Vagina (tissue), 2 donors: Measurements from ENCODE around the gene PFDN1. TPM values are rescaled to one million over a fixed set of nuclear protein-coding genes. Genes with fewer than 3 reads are reported as not detected.

Experiments
- DNase-seq, 2 donors: peaks; one replicate each; pipeline ENCODE4 v3.0.0-alpha.2; 2017; ENCODE audit errors: extremely low spot score in 2 of 2
- H3K27ac ChIP-seq: fragments of 200-600 bp; sonication (generic); one replicate; pipeline ENCODE4 v1.5.1; 2019
- H3K27me3 ChIP-seq: fragments of 200-600 bp; sonication (generic); one replicate; pipeline ENCODE4 v1.5.1; 2019
- H3K36me3 ChIP-seq, 2 donors: fragments of 200-600 bp; sonication (generic); one replicate each; pipeline ENCODE4 v1.5.1; 2017 to 2019
- H3K4me1 ChIP-seq: fragments of 200-600 bp; sonication (generic); one replicate; pipeline ENCODE4 v1.5.1; 2019
- H3K4me3 ChIP-seq, 2 donors: fragments of 200-600 bp; sonication (generic); 1 replicate in 1 of 2; 2 replicates in 1 of 2; pipeline ENCODE4 v1.5.1; 2016 to 2019
- H3K9me3 ChIP-seq: fragments of 200-600 bp; sonication (generic); one replicate; pipeline ENCODE4 v1.5.1; 2019
- POLR2A ChIP-seq, 2 donors: fragments of 450-650 bp; IDR thresholded peaks; one replicate each; pipeline ENCODE4 v1.6.1; 2017; ENCODE audit warnings: antibody characterized with exemption in 2 of 2, mild to moderate bottlenecking in 2 of 2, moderate library complexity in 2 of 2
- POLR2AphosphoS5 ChIP-seq, 2 donors: sonication (generic); formaldehyde crosslinking; IDR thresholded peaks; one replicate each; pipeline ENCODE4 v1.9.0; 2017; ENCODE audit warnings: antibody characterized with exemption in 2 of 2, mild to moderate bottlenecking in 2 of 2, low read depth in 1 of 2; ENCODE audit not compliant: insufficient read depth in 1 of 2
- intact Hi-C: fragments of 100-400 bp; cut with DNase I; formaldehyde crosslinking; loops from one replicate; pipeline ENCODE4 v1.15.1; 2023
- total RNA-seq: library from RNA; depleted of rRNA; stranded (reverse); fragments of >200 nt; gene quantifications from one replicate; pipeline ENCODE4 v1.2.3, GENCODE V29; 2016
- TF ChIP-seq, protein P1 (sequence below), 3 experiments: fragments of 450-650 bp in 2 of 3; fragments of 200-600 bp in 1 of 3; sonication (generic) in 1 of 3; IDR thresholded peaks; one replicate each; pipeline ENCODE4 v1.5.1; 2017 to 2019; ENCODE audit warnings: antibody characterized with exemption in 3 of 3, mild to moderate bottlenecking in 2 of 3, moderate library complexity in 2 of 3

The PFDN1 gene
- total RNA-seq, 1 donor from 2014 or later = 94.8 TPM

DNA sequence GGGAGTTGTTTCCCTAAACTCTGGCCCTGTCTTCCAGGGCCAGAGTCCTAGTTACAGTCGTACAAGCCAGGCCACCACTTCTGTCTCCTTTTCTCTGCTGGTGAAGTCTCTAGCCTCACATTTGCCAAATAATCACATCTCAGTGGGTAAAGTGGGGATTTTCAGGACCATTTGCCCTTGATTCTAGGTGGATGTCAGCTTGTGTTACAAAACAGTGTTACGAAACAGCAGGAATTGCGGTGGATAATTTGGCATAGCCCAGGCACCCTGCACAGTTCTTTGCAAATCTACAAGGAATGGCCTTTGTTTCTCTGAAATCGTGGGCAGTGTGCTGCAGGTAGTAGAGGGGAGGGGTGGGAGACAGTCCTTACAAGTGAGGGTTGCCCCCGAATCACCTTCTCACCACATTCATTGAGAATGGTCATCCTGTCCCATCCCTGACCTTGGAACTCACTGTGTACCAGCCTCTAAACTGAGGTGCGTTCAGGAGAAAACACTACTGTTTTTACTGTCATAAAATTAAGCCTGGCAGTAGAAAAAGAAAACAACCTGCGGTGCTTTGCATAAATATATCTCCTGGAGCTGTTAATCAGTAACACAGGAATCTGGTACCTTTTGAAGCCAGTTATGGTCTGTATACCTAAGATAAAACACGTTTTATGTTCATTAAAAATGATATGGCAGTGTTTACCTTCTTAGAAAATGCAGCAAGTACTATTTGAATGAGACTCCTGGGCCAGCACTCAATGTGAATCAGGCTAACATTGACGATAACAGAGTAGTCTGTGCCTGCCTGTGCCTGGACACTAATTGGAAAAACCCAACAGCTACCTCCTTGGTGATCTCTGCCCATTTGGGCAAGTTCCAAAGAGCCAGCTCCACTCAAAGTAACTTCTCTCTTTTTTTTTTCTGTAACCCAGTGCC is 83.6 kb downstream of the PFDN1 start:
- no peak for DNase-seq
- Histone ChIP-seq H3K27ac (no peak overlapping the region), H3K27me3 (no peaks in the 10 kb centered on the region), H3K36me3 (no peaks in the 10 kb centered on the region), H3K9me3 (no peaks in the 10 kb centered on the region), H3K4me1 (peaks cover 7% of the 10 kb centered on the region), H3K4me3 (no peak overlapping the region)
- intact Hi-C loops = no loop called here
- TF ChIP-seq POLR2AphosphoS5 (IDR thresholded peaks at IDR 0.05; ENCODE audit: insufficient read depth in 1 of 2, low read depth in 1 of 2) = no peak
- TF ChIP-seq POLR2A (IDR thresholded peaks at IDR 0.05) = no peak
- TF ChIP-seq, protein P1, sequence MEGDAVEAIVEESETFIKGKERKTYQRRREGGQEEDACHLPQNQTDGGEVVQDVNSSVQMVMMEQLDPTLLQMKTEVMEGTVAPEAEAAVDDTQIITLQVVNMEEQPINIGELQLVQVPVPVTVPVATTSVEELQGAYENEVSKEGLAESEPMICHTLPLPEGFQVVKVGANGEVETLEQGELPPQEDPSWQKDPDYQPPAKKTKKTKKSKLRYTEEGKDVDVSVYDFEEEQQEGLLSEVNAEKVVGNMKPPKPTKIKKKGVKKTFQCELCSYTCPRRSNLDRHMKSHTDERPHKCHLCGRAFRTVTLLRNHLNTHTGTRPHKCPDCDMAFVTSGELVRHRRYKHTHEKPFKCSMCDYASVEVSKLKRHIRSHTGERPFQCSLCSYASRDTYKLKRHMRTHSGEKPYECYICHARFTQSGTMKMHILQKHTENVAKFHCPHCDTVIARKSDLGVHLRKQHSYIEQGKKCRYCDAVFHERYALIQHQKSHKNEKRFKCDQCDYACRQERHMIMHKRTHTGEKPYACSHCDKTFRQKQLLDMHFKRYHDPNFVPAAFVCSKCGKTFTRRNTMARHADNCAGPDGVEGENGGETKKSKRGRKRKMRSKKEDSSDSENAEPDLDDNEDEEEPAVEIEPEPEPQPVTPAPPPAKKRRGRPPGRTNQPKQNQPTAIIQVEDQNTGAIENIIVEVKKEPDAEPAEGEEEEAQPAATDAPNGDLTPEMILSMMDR (IDR thresholded peaks at IDR 0.05) = no peak

DNA sequence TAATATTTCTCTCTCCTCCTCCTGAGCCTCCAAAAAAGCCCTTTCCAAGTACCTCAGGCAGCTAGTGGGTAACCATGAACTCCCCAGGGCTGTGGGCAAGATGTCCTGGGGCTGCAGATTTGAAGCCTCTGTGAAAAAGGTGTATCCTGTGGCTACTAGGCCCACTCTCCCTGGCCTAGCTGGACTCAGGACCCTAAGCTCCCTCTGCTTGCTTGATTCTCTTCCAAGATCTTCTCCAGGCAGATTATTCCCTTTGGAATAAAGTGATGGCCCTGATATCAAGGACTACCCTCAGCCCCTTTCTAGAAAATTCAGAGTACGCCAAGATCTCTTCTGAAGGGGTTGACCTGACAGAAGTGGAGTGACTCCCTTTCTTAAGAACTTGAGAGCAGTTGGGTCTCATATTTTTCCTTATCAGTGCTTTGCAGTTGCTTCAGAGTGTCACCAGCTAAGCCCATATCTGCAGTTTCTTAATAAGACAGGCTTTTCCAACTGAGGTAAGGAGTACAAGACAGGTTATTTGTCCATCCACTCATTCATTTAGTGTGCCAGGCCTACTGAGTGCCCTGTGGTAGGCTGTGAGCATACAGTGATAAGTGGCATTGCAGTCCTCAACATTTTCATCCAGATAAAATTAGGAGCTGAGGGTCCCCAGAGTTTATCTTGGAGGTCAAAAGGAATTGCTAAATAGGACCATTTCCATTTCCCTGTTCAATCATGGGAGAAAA is 85.4 kb downstream of the PFDN1 start:
- Histone ChIP-seq H3K9me3 (no peaks in the 10 kb centered on the region), H3K4me1 (no peaks in the 10 kb centered on the region), H3K27me3 (no peaks in the 10 kb centered on the region), H3K36me3 (no peaks in the 10 kb centered on the region), H3K4me3 (no peak overlapping the region), H3K27ac (no peak overlapping the region)
- intact Hi-C loops = no loop called here
- no peak for DNase-seq
- TF ChIP-seq, protein P1 (IDR thresholded peaks at IDR 0.05) = no peak
- no peak for TF ChIP-seq POLR2A (IDR thresholded peaks at IDR 0.05)
- no peak for TF ChIP-seq POLR2AphosphoS5 (IDR thresholded peaks at IDR 0.05; ENCODE audit: insufficient read depth in 1 of 2, low read depth in 1 of 2)

DNA sequence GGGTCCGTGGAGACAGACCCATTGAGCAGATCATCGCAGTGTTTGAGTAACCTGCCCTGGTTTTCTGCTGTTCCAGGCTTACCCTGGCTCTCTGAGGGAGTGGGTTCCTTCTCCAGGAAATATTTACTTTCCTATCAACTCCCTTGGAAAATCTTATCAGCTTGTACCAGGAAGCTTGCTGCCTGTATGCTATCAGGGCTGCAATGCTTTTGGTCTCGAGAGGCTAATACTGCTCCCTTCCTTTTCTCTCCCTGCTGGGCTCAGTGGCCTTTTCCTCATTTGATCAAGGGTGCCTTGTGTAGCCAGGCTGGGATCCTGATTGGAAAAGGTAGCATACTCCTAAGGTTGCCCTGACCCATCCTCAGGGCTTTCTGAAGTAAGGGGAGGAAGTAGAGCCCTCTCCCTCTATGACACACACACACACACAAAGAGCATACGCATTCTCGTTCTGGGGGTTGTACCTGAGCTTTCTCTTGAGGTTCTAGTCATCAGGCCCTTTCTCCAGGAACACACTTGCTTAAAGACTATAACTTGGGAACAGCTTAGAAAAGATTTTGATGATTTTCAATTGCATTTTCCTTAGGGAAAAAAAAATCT is 86.3 kb downstream of the PFDN1 start:
- TF ChIP-seq POLR2AphosphoS5 (IDR thresholded peaks at IDR 0.05; ENCODE audit: insufficient read depth in 1 of 2, low read depth in 1 of 2) (no peak), POLR2A (IDR thresholded peaks at IDR 0.05) (no peak)
- TF ChIP-seq, protein P1 (IDR thresholded peaks at IDR 0.05) = no peak
- intact Hi-C loops = no loop called here
- H3K9me3 ChIP-seq = no peaks in the 10 kb centered on the region
- DNase-seq = no peak
- H3K36me3 ChIP-seq = no peaks in the 10 kb centered on the region
- no peak overlapping the region for H3K27ac ChIP-seq
- H3K4me1 ChIP-seq = no peaks in the 10 kb centered on the region
- no peak overlapping the region for H3K4me3 ChIP-seq
- no peaks in the 10 kb centered on the region for H3K27me3 ChIP-seq

DNA sequence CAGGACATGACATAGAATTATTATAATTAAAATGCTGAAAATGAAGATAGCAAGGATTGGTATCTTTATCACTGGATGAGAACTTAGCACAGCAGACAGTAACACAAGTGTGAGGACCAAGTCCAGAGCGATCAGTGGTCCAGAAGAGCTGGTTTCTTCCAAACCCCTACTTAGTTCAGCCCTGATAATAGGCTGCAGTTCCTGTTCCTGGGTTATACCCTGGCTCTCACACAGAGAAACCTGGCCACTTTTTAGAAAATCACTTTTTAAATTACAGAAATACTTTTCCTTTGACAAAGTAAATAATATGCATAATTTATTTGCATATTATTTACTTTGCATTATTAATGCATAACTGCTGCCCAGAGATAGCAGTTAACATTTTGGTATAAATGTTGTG is 87.6 kb downstream of the PFDN1 start:
- H3K4me1 ChIP-seq = no peaks in the 10 kb centered on the region
- DNase-seq = no peak
- no peak overlapping the region for H3K27ac ChIP-seq
- no peaks in the 10 kb centered on the region for H3K36me3 ChIP-seq
- intact Hi-C loops = no loop called here
- no peak overlapping the region for H3K4me3 ChIP-seq
- no peak for TF ChIP-seq POLR2AphosphoS5 (IDR thresholded peaks at IDR 0.05; ENCODE audit: insufficient read depth in 1 of 2, low read depth in 1 of 2)
- TF ChIP-seq, protein P1 (IDR thresholded peaks at IDR 0.05) = no peak
- no peak for TF ChIP-seq POLR2A (IDR thresholded peaks at IDR 0.05)
- no peaks in the 10 kb centered on the region for H3K9me3 ChIP-seq
- no peaks in the 10 kb centered on the region for H3K27me3 ChIP-seq
